ENCODE measurements around the gene ITPR2. TPM values are rescaled to one million over a fixed set of nuclear protein-coding genes. Genes with fewer than 3 reads are reported as not detected.

ITPR2 gene
- total and polyA plus RNA-seq, 2 of the 8 experiments (the other 6 are each of a cell fraction or from before 2014, with no cell fraction given) = 4.1 to 48.3 TPM

- Histone ChIP-seq H3K4me2 (ENCODE audit: insufficient read depth in 1 of 2, low read depth in 2 of 2, low read length in 2 of 2) (no peak overlapping the region), H2BK120ac (replicated peaks; ENCODE audit: low read depth, low read length) (no peak overlapping the region), H2BK5ac (ENCODE audit: low read depth, low read length) (no peak overlapping the region), H2AK5ac (ENCODE audit: low read depth, low read length) (no peak overlapping the region), H2BK20ac (ENCODE audit: low read length) (no peak overlapping the region), H3K9ac (replicated peaks in 1 of 4; ENCODE audit: extremely low read depth in 1 of 4, low read depth in 3 of 4, low read length in 3 of 4) (no peak overlapping the region), H2BK12ac (ENCODE audit: low read depth, low read length) (no peak overlapping the region), H3K56ac (replicated peaks; ENCODE audit: insufficient read length, low read depth, low read length) (no peak overlapping the region), H2BK15ac (ENCODE audit: low read length) (no peak overlapping the region), H3K14ac (ENCODE audit: insufficient read length) (no peak overlapping the region), H3K4me1 (replicated peaks in 1 of 4; ENCODE audit: control insufficient read depth in 3 of 4, insufficient read depth in 4 of 4, low read length in 3 of 4) (no peaks in the 10 kb centered on the region), H4K20me1 (replicated peaks in 1 of 2; ENCODE audit: control insufficient read depth in 1 of 2, insufficient read depth in 2 of 2, low read length in 2 of 2) (no peaks in the 10 kb centered on the region), H3K18ac (ENCODE audit: extremely low read depth, low read length) (no peak overlapping the region), H3K79me2 (ENCODE audit: control insufficient read depth in 1 of 2, insufficient read depth in 2 of 2, low read length in 2 of 2) (no peaks in the 10 kb centered on the region), H4K91ac (replicated peaks; ENCODE audit: insufficient read length, low read length) (no peak overlapping the region), H4K8ac (ENCODE audit: extremely low read depth, insufficient read depth, low read length) (no peak overlapping the region), H3K36me3 (ENCODE audit: control insufficient read depth in 2 of 4, insufficient read depth in 4 of 4, low read length in 3 of 4) (no peaks in the 10 kb centered on the region), H4K5ac (ENCODE audit: insufficient read length, low read depth, low read length) (no peak overlapping the region), H3K23me2 (ENCODE audit: low read depth, low read length) (no peaks in the 10 kb centered on the region), H3K23ac (ENCODE audit: insufficient read length) (no peak overlapping the region), H3K27ac (ENCODE audit: low read depth, low read length) (no peak overlapping the region), H2AFZ (ENCODE audit: low read length) (no peak overlapping the region), H3K4ac (replicated peaks; ENCODE audit: insufficient read length, low read depth, low read length) (no peak overlapping the region), H3K79me1 (ENCODE audit: low read depth, low read length) (no peaks in the 10 kb centered on the region), H3K9me3 (ENCODE audit: insufficient read depth in 2 of 2, low read depth in 1 of 2, low read length in 1 of 2) (no peaks in the 10 kb centered on the region), H3K4me3 (ENCODE audit: extremely low read depth in 1 of 4, insufficient read depth in 2 of 4, low read depth in 3 of 4, low read length in 4 of 4) (no peak overlapping the region), H3K27me3 (replicated peaks in 1 of 4; ENCODE audit: control insufficient read depth in 3 of 4, extremely low read depth in 1 of 4, insufficient read depth in 3 of 4, low read length in 3 of 4) (no peaks in the 10 kb centered on the region)
- DNase-seq (ENCODE audit: low read depth in 1 of 2, low spot score in 2 of 2) (no peak), FAIRE-seq (no peak)
- ChIA-PET POLR2A (ENCODE audit: partially characterized antibody) (no interaction called here), CTCF (ENCODE audit: partially characterized antibody) (no interaction called here)
- no peak for TF ChIP-seq EZH2 (IDR thresholded peaks at IDR 0.05; ENCODE audit: low read depth, low read length, severe bottlenecking)
- TF ChIP-seq CBX5 (IDR thresholded peaks at IDR 0.05; ENCODE audit: low read depth, low read length) = no peak
- TF ChIP-seq KDM4A (IDR thresholded peaks at IDR 0.05; ENCODE audit: low read depth, low read length, severe bottlenecking) = no peak
- no peak for TF ChIP-seq FOSL1 (IDR thresholded peaks at IDR 0.05; ENCODE audit: insufficient read depth, low read depth, low read length)
- no peak for TF ChIP-seq NANOG (IDR thresholded peaks at IDR 0.05; ENCODE audit: insufficient read depth, low read depth, low read length, poor library complexity, severe bottlenecking)
- TF ChIP-seq SP1 (IDR thresholded peaks at IDR 0.05; ENCODE audit: low read depth, low read length) = no peak
- no peak for TF ChIP-seq SIN3A (conservative IDR thresholded peaks at IDR 0.05 in 1 of 2, IDR thresholded peaks at IDR 0.05 in 1 of 2; ENCODE audit: low read depth in 1 of 2, low read length in 2 of 2)
- TF ChIP-seq ATF3 (IDR thresholded peaks at IDR 0.05; ENCODE audit: insufficient read depth, low read depth, low read length) = no peak
- TF ChIP-seq SIX5 (IDR thresholded peaks at IDR 0.05; ENCODE audit: low read depth, low read length) = no peak
- TF ChIP-seq KDM5A (IDR thresholded peaks at IDR 0.05; ENCODE audit: low read length) = no peak
- no peak for TF ChIP-seq YY1 (IDR thresholded peaks at IDR 0.05; ENCODE audit: low read depth, low read length)
- TF ChIP-seq BRCA1 (IDR thresholded peaks at IDR 0.05; ENCODE audit: low read depth, low read length) = no peak
- TF ChIP-seq CHD1 (IDR thresholded peaks at IDR 0.05; ENCODE audit: low read depth, low read length) = no peak
- TF ChIP-seq GABPA (IDR thresholded peaks at IDR 0.05; ENCODE audit: borderline replicate concordance, insufficient read depth, low read length) = no peak
- no peak for TF ChIP-seq RFX5 (IDR thresholded peaks at IDR 0.05; ENCODE audit: borderline replicate concordance, low read depth, low read length)
- 100% methylated on average over 1 of the region's 1 CpG; no CpG with 5 or more reads in 1 of the 2 experiments for WGBS, 2 experiments (ENCODE audit: extremely low coverage in 1 of 2, insufficient coverage in 1 of 2, insufficient read length in 1 of 2, insufficient replicate concordance in 2 of 2, low coverage in 1 of 2, low lambda C conversion rate in 2 of 2, missing lambda C conversion rate in 1 of 2)
Observed at GRCh38 chr12:26426652-26427051, 406.3 kb downstream of the ITPR2 start.
